ENCODE measurements around the gene PCDHGC3.

PCDHGC3 gene

DNA sequence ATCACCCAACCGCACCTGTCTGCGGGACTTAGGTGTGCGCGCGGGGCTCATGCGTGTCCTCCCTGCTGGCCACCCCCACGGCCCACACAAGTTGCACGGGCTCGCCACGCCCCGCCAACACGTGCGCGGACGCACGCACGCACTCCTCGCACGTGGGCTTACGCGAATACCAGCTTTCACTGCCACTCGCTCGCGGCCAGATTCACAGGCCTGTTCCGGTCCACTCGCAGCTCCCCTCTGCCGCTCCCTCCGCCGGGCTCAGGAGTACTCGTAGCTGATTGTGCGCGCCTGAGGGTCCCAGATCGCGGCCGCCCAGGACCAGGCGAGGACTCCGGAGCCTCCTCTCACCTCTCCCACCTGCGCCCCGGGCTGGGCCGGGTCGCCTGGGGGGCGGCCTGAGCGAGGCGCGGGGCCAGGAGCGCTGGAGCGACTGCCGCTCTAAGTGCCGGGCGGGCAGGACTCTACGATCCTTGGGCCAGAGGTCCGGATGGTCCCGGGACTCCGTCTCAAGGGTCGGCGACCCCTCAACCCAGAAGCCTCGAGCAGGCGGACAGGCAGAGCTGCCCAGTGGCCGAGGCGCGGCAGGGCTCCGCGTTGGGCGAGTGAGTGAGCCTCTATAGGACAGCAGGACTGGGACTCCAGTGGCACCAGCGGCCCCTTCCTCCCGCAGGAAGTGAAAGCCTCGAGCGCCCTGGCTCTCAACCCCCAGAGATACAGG lies 16.6 kb downstream of the PCDHGC3 start:
- Histone ChIP-seq H3K4me2 (ENCODE audit: low read depth, low read length, poor library complexity, severe bottlenecking) (peak overlapping the region; percentile 51), H4K20me1 (ENCODE audit: low read depth, low read length) (no peaks in the 10 kb centered on the region), H3K9me2 (replicated peaks; ENCODE audit: insufficient read depth, low read length) (no peaks in the 10 kb centered on the region), H3K27me3 (ENCODE audit: low read length) (no peaks in the 10 kb centered on the region), H3F3A (ENCODE audit: insufficient read depth) (peaks cover 12% of the 10 kb centered on the region), H3K4me3 (ENCODE audit: insufficient read depth, low read length, poor library complexity, severe bottlenecking) (peak overlapping the region; percentile 27), H3K9ac (ENCODE audit: low read length) (peak overlapping the region; percentile 52), H2AFZ (ENCODE audit: low read depth, low read length, severe bottlenecking) (no peak overlapping the region), H3K9me3 (ENCODE audit: insufficient read depth, low read length) (no peaks in the 10 kb centered on the region), H3K79me2 (ENCODE audit: insufficient read depth, low read length) (peaks cover 17% of the 10 kb centered on the region; the same call in 1 of the 2 replicates), H3K27ac (ENCODE audit: low read depth, low read length) (peak overlapping the region; percentile 61), H3K36me3 (ENCODE audit: low read length) (no peaks in the 10 kb centered on the region)
- TF ChIP-seq, protein P1, sequence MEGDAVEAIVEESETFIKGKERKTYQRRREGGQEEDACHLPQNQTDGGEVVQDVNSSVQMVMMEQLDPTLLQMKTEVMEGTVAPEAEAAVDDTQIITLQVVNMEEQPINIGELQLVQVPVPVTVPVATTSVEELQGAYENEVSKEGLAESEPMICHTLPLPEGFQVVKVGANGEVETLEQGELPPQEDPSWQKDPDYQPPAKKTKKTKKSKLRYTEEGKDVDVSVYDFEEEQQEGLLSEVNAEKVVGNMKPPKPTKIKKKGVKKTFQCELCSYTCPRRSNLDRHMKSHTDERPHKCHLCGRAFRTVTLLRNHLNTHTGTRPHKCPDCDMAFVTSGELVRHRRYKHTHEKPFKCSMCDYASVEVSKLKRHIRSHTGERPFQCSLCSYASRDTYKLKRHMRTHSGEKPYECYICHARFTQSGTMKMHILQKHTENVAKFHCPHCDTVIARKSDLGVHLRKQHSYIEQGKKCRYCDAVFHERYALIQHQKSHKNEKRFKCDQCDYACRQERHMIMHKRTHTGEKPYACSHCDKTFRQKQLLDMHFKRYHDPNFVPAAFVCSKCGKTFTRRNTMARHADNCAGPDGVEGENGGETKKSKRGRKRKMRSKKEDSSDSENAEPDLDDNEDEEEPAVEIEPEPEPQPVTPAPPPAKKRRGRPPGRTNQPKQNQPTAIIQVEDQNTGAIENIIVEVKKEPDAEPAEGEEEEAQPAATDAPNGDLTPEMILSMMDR (IDR thresholded peaks at IDR 0.05; ENCODE audit: insufficient read depth, low read length, poor library complexity, severe bottlenecking) = no peak
- no peak for TF ChIP-seq EZH2phosphoT487 (conservative IDR thresholded peaks at IDR 0.05; ENCODE audit: low read length)

DNA sequence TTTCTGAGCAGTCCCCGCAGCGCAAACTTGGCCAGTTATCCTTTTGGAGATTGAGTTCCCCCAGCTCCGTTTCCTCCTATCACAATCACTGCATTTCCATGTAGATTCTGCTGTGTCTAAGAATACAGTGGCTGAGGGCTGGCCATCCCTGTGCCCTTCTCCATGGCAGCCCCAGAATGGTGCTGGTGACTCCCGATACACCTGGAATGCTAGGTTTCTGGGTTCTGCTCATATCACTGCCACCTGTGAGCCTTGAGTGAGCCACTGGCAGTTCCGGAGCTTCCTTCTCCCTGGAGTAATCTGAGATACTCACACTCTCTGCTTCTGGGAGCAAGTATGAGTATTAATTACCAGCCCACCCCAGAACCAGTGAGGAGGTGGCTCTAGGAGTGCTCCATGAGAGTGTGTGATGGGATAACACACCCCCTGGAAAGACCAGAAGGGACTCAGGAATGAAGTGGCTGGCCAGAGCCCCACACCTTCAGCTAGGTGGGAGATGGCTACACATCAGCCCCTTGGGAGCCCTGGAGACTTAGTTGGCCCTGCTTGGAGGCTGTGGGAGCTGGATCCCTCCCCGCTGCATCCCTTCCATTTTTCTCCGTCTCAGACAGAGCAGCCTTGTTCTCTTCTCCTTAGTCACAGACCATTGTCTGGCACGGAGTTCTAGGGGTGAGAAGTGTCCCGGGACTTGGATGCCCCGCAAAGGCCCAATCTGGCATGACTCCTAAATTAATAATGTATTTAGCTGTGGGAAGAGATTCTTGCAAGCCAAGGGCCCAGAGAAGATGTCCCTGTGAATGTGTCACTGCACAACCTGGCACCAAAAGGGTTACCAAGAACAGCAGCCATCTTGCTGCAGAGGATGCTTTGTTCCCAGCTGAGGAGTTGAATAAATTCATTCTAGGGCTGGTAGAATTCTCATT lies 18.0 kb downstream of the PCDHGC3 start:
- Histone ChIP-seq H3K27me3 (ENCODE audit: low read length) (no peaks in the 10 kb centered on the region), H3F3A (ENCODE audit: insufficient read depth) (peaks cover 13% of the 10 kb centered on the region), H3K9ac (ENCODE audit: low read length) (no peak overlapping the region; the same call in 1 of the 2 replicates), H2AFZ (ENCODE audit: low read depth, low read length, severe bottlenecking) (no peak overlapping the region), H3K9me2 (replicated peaks; ENCODE audit: insufficient read depth, low read length) (no peaks in the 10 kb centered on the region), H3K4me3 (ENCODE audit: insufficient read depth, low read length, poor library complexity, severe bottlenecking) (no peak overlapping the region), H3K9me3 (ENCODE audit: insufficient read depth, low read length) (no peaks in the 10 kb centered on the region), H3K27ac (ENCODE audit: low read depth, low read length) (peak overlapping the region; percentile 61), H3K4me2 (ENCODE audit: low read depth, low read length, poor library complexity, severe bottlenecking) (peak overlapping the region; percentile 23), H3K36me3 (ENCODE audit: low read length) (no peaks in the 10 kb centered on the region), H3K79me2 (ENCODE audit: insufficient read depth, low read length) (peaks cover 13% of the 10 kb centered on the region; the same call in 1 of the 2 replicates), H4K20me1 (ENCODE audit: low read depth, low read length) (no peaks in the 10 kb centered on the region)
- TF ChIP-seq EZH2phosphoT487 (conservative IDR thresholded peaks at IDR 0.05; ENCODE audit: low read length) = no peak
- TF ChIP-seq, protein P1 (IDR thresholded peaks at IDR 0.05; ENCODE audit: insufficient read depth, low read length, poor library complexity, severe bottlenecking) = no peak

DNA sequence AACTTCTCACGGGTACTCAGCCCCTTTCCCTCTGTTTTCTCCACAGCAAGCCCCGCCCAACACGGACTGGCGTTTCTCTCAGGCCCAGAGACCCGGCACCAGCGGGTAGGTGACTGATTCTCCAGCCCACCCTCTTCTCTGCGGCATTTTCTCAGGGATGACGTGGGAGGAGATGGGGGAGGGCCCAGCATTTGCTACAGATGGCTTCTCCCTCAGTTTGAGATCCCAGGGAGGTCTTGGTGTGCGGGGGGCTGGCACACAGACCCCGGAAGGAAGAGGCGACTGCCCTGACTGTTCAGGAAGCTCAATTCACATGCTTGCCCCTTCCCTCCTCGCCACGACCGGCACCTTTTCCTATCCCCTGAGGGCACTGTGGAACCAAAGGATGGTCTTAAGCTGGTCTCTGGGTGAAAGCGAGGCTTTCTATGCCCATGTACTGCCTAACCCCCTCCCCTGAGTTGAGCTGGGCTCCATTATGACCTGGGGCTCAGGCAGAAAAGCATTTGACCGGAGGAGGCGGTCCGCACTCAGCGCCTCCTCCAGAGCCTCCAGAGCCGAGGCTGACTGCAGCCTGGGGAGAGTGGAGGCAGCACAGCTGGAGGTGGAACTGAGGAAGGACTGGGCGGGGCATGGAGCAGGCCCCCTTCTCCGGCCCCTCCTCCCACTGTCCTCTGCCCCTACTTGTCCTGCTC lies 19.1 kb downstream of the PCDHGC3 start:
- H3K4me3 ChIP-seq (ENCODE audit: insufficient read depth, low read length, poor library complexity, severe bottlenecking) = no peak overlapping the region
- H3K4me2 ChIP-seq (ENCODE audit: low read depth, low read length, poor library complexity, severe bottlenecking) = peak overlapping the region; percentile 23
- H3F3A ChIP-seq (ENCODE audit: insufficient read depth) = peaks cover 19% of the 10 kb centered on the region
- H3K9me3 ChIP-seq (ENCODE audit: insufficient read depth, low read length) = no peaks in the 10 kb centered on the region
- no peaks in the 10 kb centered on the region for H3K9me2 ChIP-seq (replicated peaks; ENCODE audit: insufficient read depth, low read length)
- no peaks in the 10 kb centered on the region for H4K20me1 ChIP-seq (ENCODE audit: low read depth, low read length)
- TF ChIP-seq, protein P1 (IDR thresholded peaks at IDR 0.05; ENCODE audit: insufficient read depth, low read length, poor library complexity, severe bottlenecking) = no peak
- no peak for TF ChIP-seq EZH2phosphoT487 (conservative IDR thresholded peaks at IDR 0.05; ENCODE audit: low read length)
- no peaks in the 10 kb centered on the region for H3K27me3 ChIP-seq (ENCODE audit: low read length)
- peak overlapping the region; percentile 61 for H3K27ac ChIP-seq (ENCODE audit: low read depth, low read length)
- peak overlapping the region; percentile 27; the same call in 1 of the 2 replicates for H3K9ac ChIP-seq (ENCODE audit: low read length)
- H2AFZ ChIP-seq (ENCODE audit: low read depth, low read length, severe bottlenecking) = no peak overlapping the region
- H3K36me3 ChIP-seq (ENCODE audit: low read length) = no peaks in the 10 kb centered on the region
- peaks cover 8% of the 10 kb centered on the region; the same call in 1 of the 2 replicates for H3K79me2 ChIP-seq (ENCODE audit: insufficient read depth, low read length)
